ENCODE data around the gene MAPKBP1. TPM values are rescaled to one million over a fixed set of nuclear protein-coding genes. Genes with fewer than 3 reads are reported as not detected.

The MAPKBP1 gene
- total RNA-seq, 6 experiments from 2014 or later, result 4.3 to 7.9 (median 5.7) TPM

GRCh38 chr15:41774882-41775417 is 666 bp downstream of the MAPKBP1 start:
- H3K27ac ChIP-seq, result peak overlapping the region; percentile 59 to 77 (median 70)
- no peaks in the 10 kb centered on the region for H3K36me3 ChIP-seq
- H3K9me3 ChIP-seq, result no peaks in the 10 kb centered on the region
- WGBS (ENCODE audit: insufficient coverage, low coverage, low lambda C conversion rate, missing lambda C conversion rate), result 17% methylated on average over 16 of the region's 19 CpGs
- H3K4me1 ChIP-seq, result peaks cover 0 to 29% (median 9%) of the 10 kb centered on the region in 4 donors
- no peaks in the 10 kb centered on the region for H3K27me3 ChIP-seq
- no peak for TF ChIP-seq CTCF (IDR thresholded peaks at IDR 0.05)
- TF ChIP-seq POLR2A (IDR thresholded peaks at IDR 0.05), result no peak
- intact Hi-C loops (cut with DNase I), result loop anchor here (5.0 kb wide), 2 partner anchors 32 to 37 kb away; no protein-coding TSS in a partner anchor
- DNase-seq (no peak), ATAC-seq (peak in 3 of 4 donors; percentile 5 to 18 (median 10))
- peak overlapping the region; percentile 66 to 89 (median 83) for H3K4me3 ChIP-seq

- Histone ChIP-seq H3K9me3 (no peaks in the 10 kb centered on the region), H3K4me1 (peaks cover 0 to 34% (median 9%) of the 10 kb centered on the region in 4 donors), H3K36me3 (no peaks in the 10 kb centered on the region), H3K27ac (no peak overlapping the region), H3K27me3 (no peaks in the 10 kb centered on the region), H3K4me3 (peak overlapping the region in 1 of 3 donors; percentile 89)
- DNase-seq (no peak), ATAC-seq (no peak)
- TF ChIP-seq CTCF (IDR thresholded peaks at IDR 0.05) (no peak), POLR2A (IDR thresholded peaks at IDR 0.05) (no peak)
- WGBS (ENCODE audit: insufficient coverage, low coverage, low lambda C conversion rate, missing lambda C conversion rate), result 61% methylated on average over 2 of the region's 2 CpGs
- intact Hi-C loops (cut with DNase I), result loop anchor here in 1 of 2 donors (5.0 kb wide), 1 partner anchor 37 kb away; no protein-coding TSS in a partner anchor
Observed at GRCh38 chr15:41775651-41776050, 1.4 kb downstream of the MAPKBP1 start.

- Histone ChIP-seq H3K27ac (no peak overlapping the region), H3K4me1 (peaks cover 0 to 34% (median 9%) of the 10 kb centered on the region in 4 donors), H3K9me3 (no peaks in the 10 kb centered on the region), H3K4me3 (no peak overlapping the region), H3K36me3 (no peaks in the 10 kb centered on the region), H3K27me3 (no peaks in the 10 kb centered on the region)
- DNase-seq (no peak), ATAC-seq (no peak)
- intact Hi-C loops (cut with DNase I), result loop anchor here in 1 of 2 donors (5.0 kb wide), 1 partner anchor 35 kb away; no protein-coding TSS in a partner anchor
- 86% methylated on average over 1 of the region's 1 CpG for WGBS (ENCODE audit: insufficient coverage, low coverage, low lambda C conversion rate, missing lambda C conversion rate)
- TF ChIP-seq CTCF (IDR thresholded peaks at IDR 0.05) (no peak), POLR2A (IDR thresholded peaks at IDR 0.05) (no peak)
Observed at GRCh38 chr15:41777421-41777973, 3.2 kb downstream of the MAPKBP1 start.

DNA sequence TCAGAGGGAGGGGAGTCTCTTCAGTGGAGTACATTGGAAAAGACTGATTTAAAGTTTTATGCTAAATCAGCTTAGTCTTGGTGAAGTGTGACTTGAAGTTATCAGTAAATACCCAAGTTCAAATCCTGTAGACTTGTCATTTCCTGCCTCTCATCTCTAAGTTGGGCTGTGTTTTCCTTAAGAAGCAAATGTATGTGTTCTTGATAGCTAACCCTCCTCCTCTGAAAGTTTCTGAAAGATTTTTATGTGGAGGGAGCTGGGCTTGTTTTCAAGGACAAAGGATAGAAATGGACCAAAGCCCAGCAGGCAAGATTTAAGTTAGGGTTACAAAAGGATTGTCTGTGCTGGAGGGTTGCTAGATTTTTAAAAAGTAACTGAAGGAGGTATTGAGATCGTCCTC is 4.2 kb downstream of the MAPKBP1 start:
- Histone ChIP-seq H3K27me3 (no peaks in the 10 kb centered on the region), H3K36me3 (no peaks in the 10 kb centered on the region), H3K9me3 (no peaks in the 10 kb centered on the region), H3K4me1 (peaks cover 0 to 27% (median 6%) of the 10 kb centered on the region in 4 donors), H3K4me3 (no peak overlapping the region), H3K27ac (no peak overlapping the region)
- WGBS (ENCODE audit: insufficient coverage, low coverage, low lambda C conversion rate, missing lambda C conversion rate), result 79% methylated on average over 1 of the region's 1 CpG
- TF ChIP-seq CTCF (IDR thresholded peaks at IDR 0.05) (no peak), POLR2A (IDR thresholded peaks at IDR 0.05) (no peak)
- intact Hi-C loops (cut with DNase I), result loop anchor here in 1 of 2 donors (5.0 kb wide), 1 partner anchor 34 kb away; no protein-coding TSS in a partner anchor
- ATAC-seq, result no peak
- no peak for DNase-seq

All from right lobe of liver (tissue), 6 donors.